Mucosa of stomach (tissue), 1 donor: Measurements from ENCODE around the gene CTSS.
"Not testable (repeated sequence)": the region's sequence is repeated elsewhere in the genome, so short reads cannot be mapped to it uniquely, and the experiment has no call there.

ENCODE experiments used
- H3K27me3 ChIP-seq: one replicate; pipeline ENCODE4 v1.7.0; 2013; ENCODE audit warnings: mild to moderate bottlenecking, low read length; ENCODE audit not compliant: control insufficient read depth, insufficient read depth
- H3K36me3 ChIP-seq: one replicate; pipeline ENCODE4 v1.7.0; 2013; ENCODE audit warnings: low read length; ENCODE audit not compliant: control insufficient read depth, insufficient read depth
- H3K4me1 ChIP-seq: one replicate; pipeline ENCODE4 v1.7.0; 2013; ENCODE audit warnings: mild to moderate bottlenecking, low read length; ENCODE audit not compliant: control insufficient read depth, insufficient read depth
- H3K4me3 ChIP-seq: one replicate; pipeline ENCODE4 v1.7.0; 2013; ENCODE audit warnings: low read length
- H3K9ac ChIP-seq: one replicate; pipeline ENCODE4 v1.7.0; 2013; ENCODE audit warnings: mild to moderate bottlenecking, low read length, moderate library complexity
- H3K9me3 ChIP-seq: one replicate; pipeline ENCODE4 v1.7.0; 2013; ENCODE audit warnings: mild to moderate bottlenecking, low read length, moderate library complexity; ENCODE audit not compliant: control insufficient read depth
- donor health status: Pancreatic carcinoma.

The CTSS gene

GRCh38 chr1:150724336-150724735 is 41.2 kb downstream of the CTSS start:
- Histone ChIP-seq H3K9ac (no peak overlapping the region), H3K36me3 (no peaks in the 10 kb centered on the region), H3K9me3 (no peaks in the 10 kb centered on the region), H3K4me1 (no peaks in the 10 kb centered on the region), H3K4me3 (no peak overlapping the region), H3K27me3 (no peaks in the 10 kb centered on the region)

- no peaks in the 10 kb centered on the region for H3K4me1 ChIP-seq
- H3K36me3 ChIP-seq = no peaks in the 10 kb centered on the region
- H3K4me3 ChIP-seq = no peak within 1 kb of the TSS
- H3K9me3 ChIP-seq = no peaks in the 10 kb centered on the region
- no peak within 1 kb of the TSS for H3K9ac ChIP-seq
- no peaks in the 10 kb centered on the region for H3K27me3 ChIP-seq
Measured at GRCh38 chr1:150720703-150721102, 44.9 kb downstream of the CTSS start, which contains the start of gene HORMAD1. HORMAD1 (minus strand) TSS chr1:150720895; CDS start chr1:150719505, 1,390 bp downstream.

GRCh38 chr1:150720098-150720497 is 45.5 kb downstream of the CTSS start:
- Histone ChIP-seq H3K9ac (no peak overlapping the region), H3K4me1 (no peaks in the 10 kb centered on the region), H3K27me3 (no peaks in the 10 kb centered on the region), H3K9me3 (no peaks in the 10 kb centered on the region), H3K36me3 (no peaks in the 10 kb centered on the region), H3K4me3 (no peak overlapping the region)

GRCh38 chr1:150718225-150718891 is 47.2 kb downstream of the CTSS start:
- no peak overlapping the region for H3K4me3 ChIP-seq
- H3K9me3 ChIP-seq = no peaks in the 10 kb centered on the region
- no peak overlapping the region for H3K9ac ChIP-seq
- no peaks in the 10 kb centered on the region for H3K36me3 ChIP-seq
- no peaks in the 10 kb centered on the region for H3K4me1 ChIP-seq
- no peaks in the 10 kb centered on the region for H3K27me3 ChIP-seq

GRCh38 chr1:150709031-150709430 is 56.5 kb downstream of the CTSS start:
- H3K36me3 ChIP-seq, H3K4me3 ChIP-seq, H3K9me3 ChIP-seq, H3K4me1 ChIP-seq, H3K27me3 ChIP-seq, H3K9ac ChIP-seq: not testable (repeated sequence)

GRCh38 chr1:150708595-150708994 is 57.0 kb downstream of the CTSS start:
- H3K9ac ChIP-seq = no peak overlapping the region
- no peaks in the 10 kb centered on the region for H3K9me3 ChIP-seq
- no peak overlapping the region for H3K4me3 ChIP-seq
- no peaks in the 10 kb centered on the region for H3K36me3 ChIP-seq
- no peaks in the 10 kb centered on the region for H3K27me3 ChIP-seq
- H3K4me1 ChIP-seq = no peaks in the 10 kb centered on the region

GRCh38 chr1:150706091-150706490 is 59.5 kb downstream of the CTSS start:
- Histone ChIP-seq H3K36me3 (no peaks in the 10 kb centered on the region), H3K4me1 (no peaks in the 10 kb centered on the region), H3K4me3 (no peak overlapping the region), H3K27me3 (no peaks in the 10 kb centered on the region), H3K9me3 (no peaks in the 10 kb centered on the region), H3K9ac (no peak overlapping the region)

- no peaks in the 10 kb centered on the region for H3K27me3 ChIP-seq
- H3K9me3 ChIP-seq = no peaks in the 10 kb centered on the region
- H3K9ac ChIP-seq = no peak overlapping the region
- no peaks in the 10 kb centered on the region for H3K4me1 ChIP-seq
- H3K4me3 ChIP-seq = no peak overlapping the region
- no peaks in the 10 kb centered on the region for H3K36me3 ChIP-seq
Measured at GRCh38 chr1:150703427-150703826, 62.2 kb downstream of the CTSS start.

- Histone ChIP-seq H3K9ac (peak within 1 kb of the TSS; percentile 82), H3K27me3 (no peaks in the 10 kb centered on the region), H3K4me3 (peak within 1 kb of the TSS; percentile 72)
Measured at GRCh38 chr1:150696995-150697927, 68.3 kb downstream of the CTSS start, which contains the start of gene GOLPH3L. GOLPH3L (minus strand) TSS chr1:150697154; CDS start chr1:150694838, 2,316 bp downstream.

GRCh38 chr1:150696590-150696989 is 69.0 kb downstream of the CTSS start:
- H3K9ac ChIP-seq = peak overlapping the region; percentile 82
- no peaks in the 10 kb centered on the region for H3K9me3 ChIP-seq
- H3K4me3 ChIP-seq = peak overlapping the region; percentile 72
- H3K4me1 ChIP-seq = peaks cover 8% of the 10 kb centered on the region
- no peaks in the 10 kb centered on the region for H3K36me3 ChIP-seq
- H3K27me3 ChIP-seq = no peaks in the 10 kb centered on the region

More at GRCh38 chr1:150696995-150697927, 68.3 kb downstream of the CTSS start, which contains the start of gene GOLPH3L:
- no peaks in the 10 kb centered on the region for H3K9me3 ChIP-seq
- peaks cover 8% of the 10 kb centered on the region for H3K4me1 ChIP-seq
- no peaks in the 10 kb centered on the region for H3K36me3 ChIP-seq

- H3K9ac ChIP-seq = peak overlapping the region; percentile 82
- H3K9me3 ChIP-seq = no peaks in the 10 kb centered on the region
Measured at GRCh38 chr1:150696162-150696561, 69.4 kb downstream of the CTSS start.

GRCh38 chr1:150695561-150695960 is 70.0 kb downstream of the CTSS start:
- no peaks in the 10 kb centered on the region for H3K36me3 ChIP-seq
- H3K4me1 ChIP-seq = peaks cover 8% of the 10 kb centered on the region
- H3K4me3 ChIP-seq = no peak overlapping the region
- no peaks in the 10 kb centered on the region for H3K27me3 ChIP-seq
- H3K9ac ChIP-seq = no peak overlapping the region
- no peaks in the 10 kb centered on the region for H3K9me3 ChIP-seq

More at GRCh38 chr1:150696162-150696561, 69.4 kb downstream of the CTSS start:
- Histone ChIP-seq H3K4me1 (peaks cover 8% of the 10 kb centered on the region), H3K27me3 (no peaks in the 10 kb centered on the region), H3K4me3 (peak overlapping the region; percentile 72), H3K36me3 (no peaks in the 10 kb centered on the region)
